ENCODE measurements around the gene SLC22A3.

- no peak for TF ChIP-seq CTCF (conservative IDR thresholded peaks at IDR 0.05; ENCODE audit: low read depth, low read length)
- no peak for TF ChIP-seq POLR2A (IDR thresholded peaks at IDR 0.05; ENCODE audit: low read depth, low read length)
- TF ChIP-seq USF2 (IDR thresholded peaks at IDR 0.05; ENCODE audit: low read depth, low read length), result no peak
- no peak for TF ChIP-seq BHLHE40 (IDR thresholded peaks at IDR 0.05; ENCODE audit: low read depth, low read length)
- no peak for TF ChIP-seq CEBPB (IDR thresholded peaks at IDR 0.05; ENCODE audit: low read depth, low read length)
- no peak for TF ChIP-seq MXI1 (IDR thresholded peaks at IDR 0.05; ENCODE audit: borderline replicate concordance, low read depth, low read length)
- no peak for TF ChIP-seq RFX5 (IDR thresholded peaks at IDR 0.05; ENCODE audit: low read depth, low read length)
- no peak for TF ChIP-seq MAFK (IDR thresholded peaks at IDR 0.05; ENCODE audit: low read depth, low read length)
- TF ChIP-seq FOS (IDR thresholded peaks at IDR 0.05; ENCODE audit: low read depth, low read length), result no peak
- no peak for TF ChIP-seq RAD21 (IDR thresholded peaks at IDR 0.05; ENCODE audit: low read length)
Observed at GRCh38 chr6:160333101-160333500, 15.1 kb upstream of the SLC22A3 start.
